PC-3 (cell line): Measurements from ENCODE around the gene MEGF10. TPM values are rescaled to one million over a fixed set of nuclear protein-coding genes. Genes with fewer than 3 reads are reported as not detected.

Experiments
- ATAC-seq: fragments of 200-7000 bp; cut with Tn5 transposase; 2 replicates; pipeline ENCODE4 v1.9.1; 2020; ENCODE audit warnings: mild to moderate bottlenecking, moderate library complexity
- BruUV-seq: library from RNA; stranded (reverse); fragments of 400-500 nt; replicated peaks from 2 replicates; lab custom pipeline; 2021; lab: Mats Ljungman, UMichigan
- CTCF ChIA-PET: fragments of 300-600 bp; sonication (Branson Sonifier 250); formaldehyde crosslinking; loops from one replicate; lab custom pipeline; 2022; ENCODE audit warnings: antibody characterized with exemption; lab: Charles Lee
- POLR2A ChIA-PET: fragments of 300-600 bp; sonication (Branson Sonifier 250); formaldehyde crosslinking; loops from one replicate; lab custom pipeline; 2022; ENCODE audit warnings: antibody characterized with exemption; ENCODE audit not compliant: unreplicated experiment; lab: Charles Lee
- DNase-seq: peaks from one replicate; pipeline ENCODE4 v3.0.0-alpha.2; 2015
- H2AFZ ChIP-seq: fragments of 300-600 bp; sonication (generic); 2 replicates; pipeline ENCODE4 v1.6.0; 2016; ENCODE audit warnings: antibody characterized with exemption, low read length
- H3F3A ChIP-seq: fragments of 300-600 bp; sonication (generic); one replicate; pipeline ENCODE4 v1.6.0; 2017; ENCODE audit warnings: antibody characterized with exemption, low read length, control low read depth, mild to moderate bottlenecking; ENCODE audit not compliant: unreplicated experiment
- H3K27ac ChIP-seq: fragments of 300-600 bp; sonication (generic); 2 replicates; pipeline ENCODE4 v1.5.1; 2016; ENCODE audit warnings: mild to moderate bottlenecking, low read length
- H3K27me3 ChIP-seq: fragments of 300-600 bp; sonication (generic); 2 replicates; pipeline ENCODE4 v1.6.1; 2016; ENCODE audit warnings: low read length, mixed read lengths
- H3K36me3 ChIP-seq: fragments of 300-600 bp; sonication (generic); 2 replicates; pipeline ENCODE4 v1.6.1; 2016; ENCODE audit warnings: low read depth, mixed run types, low read length, mixed read lengths
- H3K4me1 ChIP-seq: fragments of 300-600 bp; sonication (generic); 2 replicates; pipeline ENCODE4 v1.5.1; 2016; ENCODE audit warnings: low read length; ENCODE audit not compliant: insufficient read depth
- H3K4me2 ChIP-seq: fragments of 300-600 bp; sonication (generic); 2 replicates; pipeline ENCODE4 v1.6.0; 2016; ENCODE audit warnings: low read length
- H3K4me3 ChIP-seq: fragments of 300-600 bp; sonication (generic); 2 replicates; pipeline ENCODE4 v1.5.1; 2016; ENCODE audit warnings: mild to moderate bottlenecking, low read length, mixed read lengths
- H3K79me2 ChIP-seq: fragments of 300-600 bp; sonication (generic); 2 replicates; pipeline ENCODE4 v1.6.1; 2017; ENCODE audit warnings: low read length, mixed read lengths
- H3K9ac ChIP-seq: fragments of 300-600 bp; sonication (generic); 2 replicates; pipeline ENCODE4 v1.6.0; 2016; ENCODE audit warnings: mild to moderate bottlenecking, low read length
- H3K9me2 ChIP-seq: fragments of 300-600 bp; sonication (generic); replicated peaks from 2 replicates; pipeline ENCODE4 v1.6.1; 2016; ENCODE audit warnings: mixed run types, low read length, mixed read lengths
- H3K9me3 ChIP-seq: fragments of 300-600 bp; sonication (generic); 2 replicates; pipeline ENCODE4 v1.6.1; 2016; ENCODE audit warnings: low read length, mixed read lengths
- H4K20me1 ChIP-seq: fragments of 300-600 bp; sonication (generic); 2 replicates; pipeline ENCODE4 v1.6.1; 2016; ENCODE audit warnings: low read length, mixed read lengths
- CTCF ChIP-seq: fragments of 300-600 bp; sonication (generic); conservative IDR thresholded peaks from 2 replicates; pipeline ENCODE4 v1.5.1; 2017; ENCODE audit warnings: antibody characterized with exemption, low read depth, mild to moderate bottlenecking, low read length
- EZH2 ChIP-seq: fragments of 300-600 bp; sonication (generic); IDR thresholded peaks from one replicate; pipeline ENCODE4 v1.6.1; 2017; ENCODE audit warnings: antibody characterized with exemption, mild to moderate bottlenecking, low read length; ENCODE audit not compliant: unreplicated experiment
- EZH2phosphoT487 ChIP-seq: fragments of 300-600 bp; sonication (generic); IDR thresholded peaks from 2 replicates; pipeline ENCODE4 v1.6.1; 2018; ENCODE audit warnings: mild to moderate bottlenecking, antibody characterized with exemption, low read length, borderline replicate concordance
- intact Hi-C: fragments of 100-400 bp; cut with micrococcal nuclease; formaldehyde crosslinking; loops from 2 replicates; pipeline ENCODE4 v1.9.0; 2023
- total RNA-seq: library from RNA; depleted of rRNA; stranded (reverse); fragments of >200 nt; gene quantifications from 2 replicates; pipeline ENCODE4 v1.2.3, GENCODE V29; 2014

MEGF10 gene
- total RNA-seq, 1 experiment from 2014 or later: not detected

- Histone ChIP-seq H4K20me1 (no peaks in the 10 kb centered on the region), H3K27ac (no peak overlapping the region), H3K4me2 (no peak overlapping the region), H3K4me1 (no peaks in the 10 kb centered on the region), H3K4me3 (no peak overlapping the region), H3F3A (no peaks in the 10 kb centered on the region), H3K36me3 (no peaks in the 10 kb centered on the region), H3K9me3 (no peaks in the 10 kb centered on the region), H3K27me3 (peaks cover 19% of the 10 kb centered on the region), H3K9ac (no peak overlapping the region), H2AFZ (no peak overlapping the region), H3K79me2 (no peaks in the 10 kb centered on the region), H3K9me2 (no peaks in the 10 kb centered on the region)
- ChIA-PET CTCF (no interaction called here), POLR2A (no interaction called here)
- intact Hi-C loops: no loop called here
- no peak for ATAC-seq
- TF ChIP-seq EZH2 (no peak), CTCF (no peak), EZH2phosphoT487 (no peak)
- no peak for DNase-seq
- no TSS peak for BruUV-seq
These were observed 11.9 kb downstream of the MEGF10 start for GRCh38 chr5:127302509-127302908.

GRCh38 chr5:127303404-127303803 lies 12.8 kb downstream of the MEGF10 start:
- H3K4me2 ChIP-seq: no peak overlapping the region
- intact Hi-C loops: no loop called here
- no peaks in the 10 kb centered on the region for H3K4me1 ChIP-seq
- H3K27ac ChIP-seq: no peak overlapping the region
- no peaks in the 10 kb centered on the region for H3F3A ChIP-seq
- no peaks in the 10 kb centered on the region for H3K9me3 ChIP-seq
- H3K27me3 ChIP-seq: peaks cover 20% of the 10 kb centered on the region
- ChIA-PET CTCF (no interaction called here), POLR2A (no interaction called here)
- ATAC-seq: no peak
- H3K9me2 ChIP-seq: no peaks in the 10 kb centered on the region
- no peak overlapping the region for H3K9ac ChIP-seq
- TF ChIP-seq EZH2phosphoT487: no peak
- no peak for TF ChIP-seq CTCF
- no peak for TF ChIP-seq EZH2
- H4K20me1 ChIP-seq: no peaks in the 10 kb centered on the region
- no peaks in the 10 kb centered on the region for H3K36me3 ChIP-seq
- H3K79me2 ChIP-seq: no peaks in the 10 kb centered on the region
- no peak overlapping the region for H3K4me3 ChIP-seq
- DNase-seq: no peak
- no peak overlapping the region for H2AFZ ChIP-seq
- no TSS peak for BruUV-seq

GRCh38 chr5:127305493-127305892 lies 14.9 kb downstream of the MEGF10 start:
- no TSS peak for BruUV-seq
- Histone ChIP-seq H3K9me3 (no peaks in the 10 kb centered on the region), H3K36me3 (no peaks in the 10 kb centered on the region), H3K4me2 (no peak overlapping the region), H3K9ac (no peak overlapping the region), H3F3A (no peaks in the 10 kb centered on the region), H3K4me1 (no peaks in the 10 kb centered on the region), H4K20me1 (no peaks in the 10 kb centered on the region), H3K79me2 (no peaks in the 10 kb centered on the region), H2AFZ (no peak overlapping the region), H3K4me3 (no peak overlapping the region), H3K9me2 (no peaks in the 10 kb centered on the region), H3K27ac (no peak overlapping the region), H3K27me3 (peaks cover 24% of the 10 kb centered on the region)
- intact Hi-C loops: no loop called here
- POLR2A ChIA-PET: no interaction called here
- DNase-seq (no peak), ATAC-seq (no peak)
- TF ChIP-seq EZH2phosphoT487: no peak
- no peak for TF ChIP-seq EZH2
- no peak for TF ChIP-seq CTCF
- CTCF ChIA-PET: no interaction called here
